Lung (tissue), 12 donors: ENCODE results near the gene LGALS3. TPM values are rescaled to one million over a fixed set of nuclear protein-coding genes. Genes with fewer than 3 reads are reported as not detected.
A peak's percentile ranks its signal among the peaks of the same experiment; 100 is the strongest.

Experiments
- ATAC-seq: fragments of 200-7000 bp; cut with Tn5 transposase; one replicate; pipeline ENCODE4 v1.9.1; 2020; ENCODE audit warnings: moderate number of reproducible peaks; ENCODE audit not compliant: insufficient read depth, low FRiP score
- DNase-seq, 3 donors: peaks; one replicate each; pipeline ENCODE4 v3.0.0-alpha.2; 2013 to 2017
- H3K27ac ChIP-seq, 2 donors: one replicate each; pipeline ENCODE4 v1.5.1; 2013; ENCODE audit warnings: mild to moderate bottlenecking in 2 of 2, moderate library complexity in 2 of 2, control low read depth in 1 of 2, inconsistent platforms in 1 of 2, low read depth in 1 of 2, low read length in 1 of 2
- H3K27me3 ChIP-seq, 3 donors: one replicate each; pipeline ENCODE4 v1.5.1; 2013; ENCODE audit warnings: low read length in 2 of 3; ENCODE audit not compliant: control insufficient read depth in 3 of 3, insufficient read depth in 3 of 3
- H3K36me3 ChIP-seq, 4 donors: one replicate each; pipeline ENCODE4 v1.5.1; 2013; ENCODE audit warnings: low read length in 4 of 4, mild to moderate bottlenecking in 1 of 4, moderate library complexity in 1 of 4; ENCODE audit not compliant: control insufficient read depth in 4 of 4, insufficient read depth in 4 of 4
- H3K4me1 ChIP-seq, 5 donors: one replicate each; pipeline ENCODE4 v1.5.1; 2013; ENCODE audit warnings: low read length in 5 of 5, mild to moderate bottlenecking in 2 of 5, moderate library complexity in 1 of 5; ENCODE audit not compliant: control insufficient read depth in 5 of 5, insufficient read depth in 5 of 5
- H3K4me3 ChIP-seq: one replicate; pipeline ENCODE4 v1.5.1; 2013; ENCODE audit warnings: mild to moderate bottlenecking, control low read depth, moderate library complexity
- H3K9ac ChIP-seq, 2 donors: one replicate each; pipeline ENCODE4 v1.5.1; 2013; ENCODE audit warnings: low read length in 2 of 2, control low read depth in 1 of 2; ENCODE audit not compliant: insufficient read depth in 1 of 2
- H3K9me3 ChIP-seq, 4 donors: one replicate each; pipeline ENCODE4 v1.5.1; 2013; ENCODE audit warnings: low read length in 3 of 4, mild to moderate bottlenecking in 1 of 4, moderate library complexity in 1 of 4; ENCODE audit not compliant: control insufficient read depth in 4 of 4, insufficient read depth in 3 of 4
- WGBS, 2 donors: extraction: QIAGEN DNeasy Blood & Tissue Kit; methylation state at CpG; one replicate each; pipeline ENCODE4 v1.1.7; 2013; 5-methylcytosine and 5-hydroxymethylcytosine counted together
- polyA plus RNA-seq, 2 donors: library from polyadenylated mRNA; stranded (reverse); fragments of 200-250 nt; gene quantifications; one replicate each; pipeline ENCODE4 v1.2.1, GENCODE V29; 2013
- total RNA-seq, 2 donors: library from RNA; depleted of rRNA in 1 of 2; stranded (reverse); fragments of >200 nt in 1 of 2; gene quantifications; one replicate each; pipeline ENCODE4 v1.2.1, GENCODE V29; 2014 to 2021
- TF ChIP-seq, protein P1 (sequence below): IDR thresholded peaks from 2 replicates; pipeline ENCODE4 v1.5.1; 2012; ENCODE audit warnings: mild to moderate bottlenecking; ENCODE audit errors: control extremely low read depth, extremely low read depth
- donor health status: control.
- donor health status: control.
- donor health status: Bipolar disorder and iron deficiency.
- donor health status: healthy.
- donor health status: DM: yes; HTN: yes; CAD: no.

Gene LGALS3
- total and polyA plus RNA-seq, 4 donors: 166 to 875 (median 443) TPM

DNA sequence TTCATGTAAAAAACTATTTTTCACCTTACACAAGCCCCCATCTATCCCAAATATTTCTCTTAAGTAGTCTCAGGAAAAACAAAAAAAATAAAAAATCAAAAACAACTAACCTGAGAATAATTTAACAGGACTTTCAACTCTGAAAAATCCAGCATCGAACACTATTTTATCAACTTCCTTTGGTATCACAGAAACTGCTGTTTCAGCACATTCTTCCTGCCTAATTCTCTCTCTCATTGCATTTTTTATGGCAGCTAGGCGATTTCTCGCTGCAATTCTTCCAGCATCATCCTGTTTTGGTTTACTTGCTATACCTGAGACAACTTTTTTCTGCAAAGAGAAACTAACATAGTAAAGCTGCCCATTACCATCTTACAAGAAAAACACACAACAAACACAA is 29.4 kb downstream of the LGALS3 start:
- H3K4me3 ChIP-seq: no peak overlapping the region
- H3K36me3 ChIP-seq: peaks cover 0 to 6% (median under 1%) of the 10 kb centered on the region in 4 donors
- no peaks in the 10 kb centered on the region for H3K4me1 ChIP-seq
- no peaks in the 10 kb centered on the region for H3K27me3 ChIP-seq
- no peaks in the 10 kb centered on the region for H3K9me3 ChIP-seq
- no peak for ATAC-seq
- no peak overlapping the region for H3K27ac ChIP-seq
- no peak for DNase-seq
- no peak overlapping the region for H3K9ac ChIP-seq
- 80 to 91% methylated on average over 3 of the region's 3 CpGs for WGBS, 2 donors
- TF ChIP-seq, protein P1, sequence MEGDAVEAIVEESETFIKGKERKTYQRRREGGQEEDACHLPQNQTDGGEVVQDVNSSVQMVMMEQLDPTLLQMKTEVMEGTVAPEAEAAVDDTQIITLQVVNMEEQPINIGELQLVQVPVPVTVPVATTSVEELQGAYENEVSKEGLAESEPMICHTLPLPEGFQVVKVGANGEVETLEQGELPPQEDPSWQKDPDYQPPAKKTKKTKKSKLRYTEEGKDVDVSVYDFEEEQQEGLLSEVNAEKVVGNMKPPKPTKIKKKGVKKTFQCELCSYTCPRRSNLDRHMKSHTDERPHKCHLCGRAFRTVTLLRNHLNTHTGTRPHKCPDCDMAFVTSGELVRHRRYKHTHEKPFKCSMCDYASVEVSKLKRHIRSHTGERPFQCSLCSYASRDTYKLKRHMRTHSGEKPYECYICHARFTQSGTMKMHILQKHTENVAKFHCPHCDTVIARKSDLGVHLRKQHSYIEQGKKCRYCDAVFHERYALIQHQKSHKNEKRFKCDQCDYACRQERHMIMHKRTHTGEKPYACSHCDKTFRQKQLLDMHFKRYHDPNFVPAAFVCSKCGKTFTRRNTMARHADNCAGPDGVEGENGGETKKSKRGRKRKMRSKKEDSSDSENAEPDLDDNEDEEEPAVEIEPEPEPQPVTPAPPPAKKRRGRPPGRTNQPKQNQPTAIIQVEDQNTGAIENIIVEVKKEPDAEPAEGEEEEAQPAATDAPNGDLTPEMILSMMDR: no peak

DNA sequence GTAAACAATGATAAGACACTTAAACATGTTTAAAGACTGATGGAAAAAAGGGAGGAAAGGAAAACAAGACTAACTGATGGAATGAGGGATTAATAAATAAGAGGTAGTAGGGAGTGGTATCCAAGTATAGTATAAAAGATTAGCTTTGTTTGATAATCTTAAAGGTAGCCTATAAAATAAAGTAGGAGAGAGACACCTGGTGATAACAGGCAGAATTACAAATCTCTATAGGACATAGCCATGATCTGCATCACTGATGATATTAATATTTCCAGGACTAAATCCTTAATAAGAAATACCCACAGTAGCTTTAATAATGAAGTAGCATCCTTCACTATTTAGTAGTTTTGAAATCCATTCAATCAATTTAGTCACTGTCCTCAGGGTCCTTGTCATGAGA is 31.9 kb downstream of the LGALS3 start:
- Histone ChIP-seq H3K9me3 (no peaks in the 10 kb centered on the region), H3K9ac (no peak overlapping the region), H3K27ac (no peak overlapping the region), H3K36me3 (peaks cover 0 to 13% (median 4%) of the 10 kb centered on the region in 4 donors), H3K4me1 (no peaks in the 10 kb centered on the region), H3K27me3 (no peaks in the 10 kb centered on the region), H3K4me3 (no peak overlapping the region)
- TF ChIP-seq, protein P1: peak; percentile 27
- DNase-seq (peak in 2 of 3 donors; percentile 50 to 60), ATAC-seq (peak; percentile 66)

GRCh38 chr14:55170526-55170925 is 41.5 kb downstream of the LGALS3 start:
- DNase-seq (no peak), ATAC-seq (no peak)
- Histone ChIP-seq H3K27ac (no peak overlapping the region), H3K4me3 (no peak overlapping the region), H3K27me3 (no peaks in the 10 kb centered on the region), H3K9ac (no peak overlapping the region), H3K36me3 (peaks cover 0 to 6% (median 0%) of the 10 kb centered on the region in 4 donors), H3K9me3 (no peaks in the 10 kb centered on the region), H3K4me1 (no peaks in the 10 kb centered on the region)
- TF ChIP-seq, protein P1: no peak
- 58 to 75% methylated on average over 2 of the region's 2 CpGs for WGBS, 2 donors

DNA sequence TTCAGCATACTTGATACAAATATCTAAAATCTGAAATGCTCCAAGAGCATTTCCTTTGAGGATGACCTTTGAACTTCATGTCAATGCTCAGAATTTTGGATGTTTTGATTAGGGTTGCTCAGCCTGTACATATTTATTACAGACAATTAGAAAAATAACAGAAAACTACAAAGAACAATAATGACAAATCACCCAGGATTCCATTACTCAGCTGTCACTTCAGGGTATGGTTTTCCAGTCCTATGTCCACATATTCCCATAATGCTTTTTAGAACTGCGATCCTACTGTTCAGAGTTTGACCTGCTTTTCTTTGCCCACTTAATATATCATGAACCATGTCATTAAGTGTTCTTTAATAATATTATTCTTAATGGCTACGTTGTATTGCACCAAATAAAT is 51.0 kb downstream of the LGALS3 start:
- H3K4me1 ChIP-seq: peaks cover 0 to 1% (median 0%) of the 10 kb centered on the region in 5 donors
- no peaks in the 10 kb centered on the region for H3K9me3 ChIP-seq
- no peak overlapping the region for H3K9ac ChIP-seq
- no peaks in the 10 kb centered on the region for H3K27me3 ChIP-seq
- TF ChIP-seq, protein P1: no peak
- ATAC-seq (no peak), DNase-seq (no peak)
- no peak overlapping the region for H3K27ac ChIP-seq
- peaks cover 0 to 3% (median 1%) of the 10 kb centered on the region in 4 donors for H3K36me3 ChIP-seq
- no peak overlapping the region for H3K4me3 ChIP-seq
- 74 to 83% methylated on average over 2 of the region's 2 CpGs for WGBS, 2 donors
